ENCODE measurements around the gene SPIN1. TPM values are rescaled to one million over a fixed set of nuclear protein-coding genes. Genes with fewer than 3 reads are reported as not detected.
"Not testable (repeated sequence)": the region's sequence is repeated elsewhere in the genome, so short reads cannot be mapped to it uniquely, and the experiment has no call there.

The SPIN1 gene
- total and polyA plus RNA-seq, 2 donors (not counting 1 experiment from before 2014, with no cell fraction given), result 9.9 to 24.9 TPM

GRCh38 chr9:88383176-88383575, 5.1 kb upstream of the SPIN1 start:
- H3K27me3 Mint-ChIP-seq, result no peaks in the 10 kb centered on the region
- Histone ChIP-seq H3K36me3 (replicated peaks in 1 of 2; ENCODE audit: control extremely low read depth in 1 of 2, control insufficient read depth in 1 of 2, extremely low read depth in 1 of 2, insufficient read depth in 2 of 2, low read length in 1 of 2) (no peaks in the 10 kb centered on the region), H3K9me3 (ENCODE audit: control extremely low read depth in 1 of 3, control insufficient read depth in 2 of 3, insufficient read depth in 1 of 3, low read length in 2 of 3) (no peaks in the 10 kb centered on the region), H3K27ac (ENCODE audit: low read length in 2 of 2) (no peak overlapping the region), H3K27me3 (replicated peaks in 1 of 4; ENCODE audit: control extremely low read depth in 1 of 4, control insufficient read depth in 3 of 4, insufficient read depth in 4 of 4, low read length in 3 of 4) (no peaks in the 10 kb centered on the region), H3K4me1 (ENCODE audit: control insufficient read depth in 2 of 2, insufficient read depth in 2 of 2, low read length in 2 of 2) (peaks cover 7 to 10% of the 10 kb centered on the region in 2 donors), H4K20me1 (ENCODE audit: control insufficient read depth, insufficient read depth, low read length, poor library complexity, severe bottlenecking) (no peaks in the 10 kb centered on the region), H3K79me2 (ENCODE audit: control insufficient read depth, insufficient read depth, low read length) (no peaks in the 10 kb centered on the region), H3K4me2 (replicated peaks; ENCODE audit: low read depth, low read length, poor library complexity, severe bottlenecking) (no peak overlapping the region), H3K9ac (ENCODE audit: low read length) (no peak overlapping the region), H3K4me3 (ENCODE audit: control extremely low read depth in 1 of 5, extremely low read depth in 1 of 5, insufficient read depth in 1 of 5, low read depth in 2 of 5, low read length in 4 of 5) (no peak overlapping the region), H2AFZ (ENCODE audit: insufficient read depth, low read depth, low read length, poor library complexity, severe bottlenecking) (no peak overlapping the region)
- no peak overlapping the region for H3K4me3 Mint-ChIP-seq
- peaks cover 8% of the 10 kb centered on the region for H3K4me1 Mint-ChIP-seq
- WGBS (ENCODE audit: insufficient coverage), result 100% methylated on average over 2 of the region's 3 CpGs
- CTCF ChIA-PET, result no interaction called here
- no peaks in the 10 kb centered on the region for H3K9me3 Mint-ChIP-seq (ENCODE audit: insufficient read depth)
- no peak for TF ChIP-seq EZH2 (IDR thresholded peaks at IDR 0.05; ENCODE audit: borderline replicate concordance, insufficient read depth, low read depth, low read length, poor library complexity, severe bottlenecking)
- no peak for TF ChIP-seq CTCF (IDR thresholded peaks at IDR 0.05)
- ATAC-seq (ENCODE audit: low read depth), result no peak
- POLR2A ChIA-PET, result no interaction called here
- intact Hi-C loops (cut with micrococcal nuclease), result no loop called here
- no peak for DNase-seq
- H3K27ac Mint-ChIP-seq, result no peak overlapping the region

- H3K9me3 Mint-ChIP-seq (ENCODE audit: insufficient read depth); H3K36me3 ChIP-seq (replicated peaks in 1 of 2; ENCODE audit: control extremely low read depth in 1 of 2, control insufficient read depth in 1 of 2, extremely low read depth in 1 of 2, insufficient read depth in 2 of 2, low read length in 1 of 2); H3K27me3 Mint-ChIP-seq; H3K4me3 ChIP-seq (ENCODE audit: control extremely low read depth in 1 of 5, extremely low read depth in 1 of 5, insufficient read depth in 1 of 5, low read depth in 2 of 5, low read length in 4 of 5); H3K4me2 ChIP-seq (replicated peaks; ENCODE audit: low read depth, low read length, poor library complexity, severe bottlenecking); H3K27me3 ChIP-seq (replicated peaks in 1 of 4; ENCODE audit: control extremely low read depth in 1 of 4, control insufficient read depth in 3 of 4, insufficient read depth in 4 of 4, low read length in 3 of 4); CTCF ChIA-PET; ATAC-seq (ENCODE audit: low read depth); H3K9ac ChIP-seq (ENCODE audit: low read length); H2AFZ ChIP-seq (ENCODE audit: insufficient read depth, low read depth, low read length, poor library complexity, severe bottlenecking); H3K9me3 ChIP-seq (ENCODE audit: control extremely low read depth in 1 of 3, control insufficient read depth in 2 of 3, insufficient read depth in 1 of 3, low read length in 2 of 3); H3K27ac Mint-ChIP-seq; POLR2A ChIA-PET; H4K20me1 ChIP-seq (ENCODE audit: control insufficient read depth, insufficient read depth, low read length, poor library complexity, severe bottlenecking); H3K27ac ChIP-seq (ENCODE audit: low read length in 2 of 2); DNase-seq: not testable (repeated sequence)
- H3K4me1 Mint-ChIP-seq, result peaks cover 16% of the 10 kb centered on the region
- peak overlapping the region; percentile 50 for H3K4me3 Mint-ChIP-seq
- intact Hi-C loops (cut with micrococcal nuclease), result loop anchor here (5.0 kb wide), 2 partner anchors 414 to 931 kb away; partner anchors contain the start of genes CDK20 and SECISBP2
- Histone ChIP-seq H3K79me2 (ENCODE audit: control insufficient read depth, insufficient read depth, low read length) (peaks cover 16% of the 10 kb centered on the region), H3K4me1 (ENCODE audit: control insufficient read depth in 2 of 2, insufficient read depth in 2 of 2, low read length in 2 of 2) (peaks cover 11 to 17% of the 10 kb centered on the region in 2 donors)
- WGBS (ENCODE audit: insufficient coverage), result 100% methylated on average over 3 of the region's 4 CpGs
These were observed 2.1 kb upstream of the SPIN1 start for GRCh38 chr9:88386137-88386536.

Data from B cell (primary cell).